HEK293T (cell line): ENCODE data around the gene FGG.

Source experiments
- ARNT ChIP-seq: fragments of 450-650 bp; IDR thresholded peaks from 2 replicates; pipeline ENCODE4 v1.6.1; 2017; ENCODE audit warnings: mild to moderate bottlenecking
- BHLHE40 ChIP-seq: fragments of 450-650 bp; IDR thresholded peaks from 2 replicates; pipeline ENCODE4 v1.6.1; 2016; ENCODE audit warnings: mild to moderate bottlenecking, moderate library complexity, borderline replicate concordance
- CTBP1 ChIP-seq: fragments of 450-650 bp; IDR thresholded peaks from 2 replicates; pipeline ENCODE4 v1.6.1; 2016; ENCODE audit warnings: borderline replicate concordance
- ELF4 ChIP-seq: fragments of 450-650 bp; IDR thresholded peaks from 2 replicates; pipeline ENCODE4 v1.6.1; 2017; ENCODE audit warnings: antibody characterized with exemption
- FOXA1 ChIP-seq: fragments of 450-650 bp; IDR thresholded peaks from 2 replicates; pipeline ENCODE4 v1.6.1; 2016; ENCODE audit warnings: mild to moderate bottlenecking
- FOXM1 ChIP-seq: fragments of 450-650 bp; IDR thresholded peaks from 2 replicates; pipeline ENCODE4 v1.6.1; 2017; ENCODE audit warnings: mild to moderate bottlenecking, borderline replicate concordance
- HDGF ChIP-seq: fragments of 450-650 bp; IDR thresholded peaks from 2 replicates; pipeline ENCODE4 v1.6.1; 2017; ENCODE audit warnings: antibody characterized with exemption, borderline replicate concordance
- L3MBTL2 ChIP-seq: fragments of 450-650 bp; conservative IDR thresholded peaks from 2 replicates; pipeline ENCODE4 v1.6.1; 2016; ENCODE audit warnings: mild to moderate bottlenecking
- LEF1 ChIP-seq: fragments of 450-650 bp; IDR thresholded peaks from 2 replicates; pipeline ENCODE4 v1.6.1; 2017; ENCODE audit warnings: mild to moderate bottlenecking, borderline replicate concordance
- ZNF384 ChIP-seq: fragments of 450-650 bp; IDR thresholded peaks from 2 replicates; pipeline ENCODE4 v1.6.1; 2016
- TF ChIP-seq, protein P1 (sequence below): fragments of 450-650 bp; IDR thresholded peaks from 2 replicates; pipeline ENCODE4 v1.6.1; 2016

DNA sequence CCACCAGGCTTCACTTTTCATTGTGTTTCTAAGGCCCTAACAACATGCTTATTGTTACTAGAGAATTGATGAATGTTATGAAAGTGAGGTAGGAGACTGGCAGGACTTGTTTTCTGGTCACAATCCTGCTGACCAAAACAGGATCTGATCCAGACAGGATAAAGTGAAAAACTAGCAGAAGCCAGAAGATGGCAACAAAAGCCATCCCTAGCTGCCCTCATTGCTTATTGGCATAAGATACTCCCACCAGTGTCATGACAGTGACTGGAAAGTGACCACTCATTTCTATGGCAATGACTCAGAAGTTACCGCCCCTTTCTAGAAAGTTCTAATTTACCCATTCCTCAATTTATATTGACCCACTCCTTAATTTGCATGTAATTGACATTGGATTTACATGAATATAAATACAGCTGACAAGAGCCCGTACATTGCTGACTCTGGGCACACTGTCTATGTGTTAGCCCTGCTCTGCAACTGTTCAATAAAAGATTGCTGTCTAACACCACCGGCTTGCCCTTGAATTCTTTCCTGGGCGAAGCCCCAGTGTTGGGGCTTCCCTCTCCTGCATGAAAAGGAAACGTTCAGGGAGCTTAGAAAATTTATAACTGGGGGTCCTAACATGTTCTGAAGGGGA, 30.0 kb upstream of the FGG start:
- TF ChIP-seq, protein P1, sequence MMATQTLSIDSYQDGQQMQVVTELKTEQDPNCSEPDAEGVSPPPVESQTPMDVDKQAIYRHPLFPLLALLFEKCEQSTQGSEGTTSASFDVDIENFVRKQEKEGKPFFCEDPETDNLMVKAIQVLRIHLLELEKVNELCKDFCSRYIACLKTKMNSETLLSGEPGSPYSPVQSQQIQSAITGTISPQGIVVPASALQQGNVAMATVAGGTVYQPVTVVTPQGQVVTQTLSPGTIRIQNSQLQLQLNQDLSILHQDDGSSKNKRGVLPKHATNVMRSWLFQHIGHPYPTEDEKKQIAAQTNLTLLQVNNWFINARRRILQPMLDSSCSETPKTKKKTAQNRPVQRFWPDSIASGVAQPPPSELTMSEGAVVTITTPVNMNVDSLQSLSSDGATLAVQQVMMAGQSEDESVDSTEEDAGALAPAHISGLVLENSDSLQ: no peak
- TF ChIP-seq FOXA1: no peak
- no peak for TF ChIP-seq LEF1
- TF ChIP-seq L3MBTL2: no peak
- TF ChIP-seq ZNF384: no peak
- no peak for TF ChIP-seq ELF4
- TF ChIP-seq HDGF: no peak
- TF ChIP-seq BHLHE40: no peak
- no peak for TF ChIP-seq FOXM1
- no peak for TF ChIP-seq CTBP1
- no peak for TF ChIP-seq ARNT
